ENCODE measurements around the gene CEP250.

- TF ChIP-seq POLR2A (IDR thresholded peaks at IDR 0.05): no peak
- TF ChIP-seq CTCF (IDR thresholded peaks at IDR 0.05): no peak
- TF ChIP-seq POLR2AphosphoS5 (IDR thresholded peaks at IDR 0.05): no peak
- TF ChIP-seq EP300 (IDR thresholded peaks at IDR 0.05): no peak
Observed at GRCh38 chr20:35539756-35540212, 84.4 kb downstream of the CEP250 start.

Data from suprapubic skin (tissue), 4 donors.